GM12864 (cell line): ENCODE measurements around the gene COPA.

Experiments
- DNase-seq: peaks from one replicate; pipeline ENCODE4 v3.0.0-alpha.2; 2011; ENCODE audit warnings: low read depth
- H3K4me3 ChIP-seq: 2 replicates; pipeline ENCODE4 v1.5.1; 2011; ENCODE audit warnings: mild to moderate bottlenecking, low read depth, low read length, control low read depth
- TF ChIP-seq, protein P1 (sequence below): IDR thresholded peaks from 2 replicates; pipeline ENCODE4 v1.5.1; 2011; ENCODE audit warnings: low read depth, mild to moderate bottlenecking, moderate library complexity, low read length, control low read depth, inconsistent platforms; ENCODE audit errors: missing control alignments

Gene COPA

DNA sequence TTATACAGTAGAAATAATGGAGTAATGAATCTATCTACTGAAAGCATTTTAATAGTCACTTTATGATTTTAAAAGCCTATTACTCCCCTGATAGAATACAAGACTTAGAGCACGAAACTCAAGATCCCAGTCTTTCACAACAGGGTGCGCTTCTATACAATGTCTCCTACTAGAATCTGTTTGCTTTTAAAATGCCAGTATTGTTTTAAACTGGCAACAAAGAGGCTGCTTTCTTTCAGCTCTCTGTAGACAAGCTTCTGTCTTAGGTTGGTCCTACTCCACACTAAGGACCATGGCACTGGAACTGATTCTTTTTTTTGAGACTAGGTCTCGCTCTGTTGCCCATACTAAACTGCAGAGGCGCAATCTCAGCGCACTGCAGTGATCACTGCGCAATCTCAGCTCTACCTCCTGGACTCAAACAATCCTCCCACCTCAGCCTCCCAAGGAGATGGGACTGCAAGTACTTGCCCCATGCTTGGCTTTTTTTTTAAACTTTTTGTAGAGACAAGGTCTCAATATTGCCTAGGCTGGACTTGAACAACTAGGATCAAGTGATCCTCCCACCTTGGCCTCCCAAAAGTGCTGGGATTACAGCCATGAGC lies 85.5 kb downstream of the COPA start:
- TF ChIP-seq, protein P1, sequence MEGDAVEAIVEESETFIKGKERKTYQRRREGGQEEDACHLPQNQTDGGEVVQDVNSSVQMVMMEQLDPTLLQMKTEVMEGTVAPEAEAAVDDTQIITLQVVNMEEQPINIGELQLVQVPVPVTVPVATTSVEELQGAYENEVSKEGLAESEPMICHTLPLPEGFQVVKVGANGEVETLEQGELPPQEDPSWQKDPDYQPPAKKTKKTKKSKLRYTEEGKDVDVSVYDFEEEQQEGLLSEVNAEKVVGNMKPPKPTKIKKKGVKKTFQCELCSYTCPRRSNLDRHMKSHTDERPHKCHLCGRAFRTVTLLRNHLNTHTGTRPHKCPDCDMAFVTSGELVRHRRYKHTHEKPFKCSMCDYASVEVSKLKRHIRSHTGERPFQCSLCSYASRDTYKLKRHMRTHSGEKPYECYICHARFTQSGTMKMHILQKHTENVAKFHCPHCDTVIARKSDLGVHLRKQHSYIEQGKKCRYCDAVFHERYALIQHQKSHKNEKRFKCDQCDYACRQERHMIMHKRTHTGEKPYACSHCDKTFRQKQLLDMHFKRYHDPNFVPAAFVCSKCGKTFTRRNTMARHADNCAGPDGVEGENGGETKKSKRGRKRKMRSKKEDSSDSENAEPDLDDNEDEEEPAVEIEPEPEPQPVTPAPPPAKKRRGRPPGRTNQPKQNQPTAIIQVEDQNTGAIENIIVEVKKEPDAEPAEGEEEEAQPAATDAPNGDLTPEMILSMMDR = no peak
- H3K4me3 ChIP-seq = no peak overlapping the region
- no peak for DNase-seq

DNA sequence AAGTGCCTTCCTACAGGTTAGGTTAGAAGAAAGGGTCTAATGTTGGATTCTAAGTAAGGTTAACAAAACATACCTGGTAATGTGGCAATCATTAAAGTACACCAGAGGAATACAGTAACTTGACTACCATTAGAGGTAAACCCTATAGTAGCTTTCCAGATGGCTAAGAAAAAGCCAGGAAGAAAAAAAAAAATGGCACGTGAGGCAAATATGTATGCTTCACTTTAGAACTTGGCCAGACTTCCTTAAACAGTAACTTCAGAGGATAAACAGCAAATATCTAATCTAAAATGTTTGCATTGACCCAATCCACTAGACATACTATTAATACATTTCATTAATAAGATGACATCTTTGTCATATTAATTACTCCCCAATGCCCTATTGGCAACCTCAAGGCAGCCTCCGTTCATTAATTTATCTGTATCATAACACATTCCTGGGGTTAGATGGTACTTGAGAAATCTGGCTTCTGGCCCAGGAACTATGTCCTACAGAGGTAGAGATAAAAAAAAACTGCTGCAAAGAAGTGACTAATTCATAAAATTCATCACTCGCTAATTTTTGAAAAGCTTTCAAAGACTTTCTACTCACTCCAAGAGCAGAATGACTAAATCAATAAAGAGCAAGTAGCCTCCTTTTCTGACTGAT lies 86.5 kb downstream of the COPA start:
- no peak overlapping the region for H3K4me3 ChIP-seq
- DNase-seq = no peak
- TF ChIP-seq, protein P1 = no peak

DNA sequence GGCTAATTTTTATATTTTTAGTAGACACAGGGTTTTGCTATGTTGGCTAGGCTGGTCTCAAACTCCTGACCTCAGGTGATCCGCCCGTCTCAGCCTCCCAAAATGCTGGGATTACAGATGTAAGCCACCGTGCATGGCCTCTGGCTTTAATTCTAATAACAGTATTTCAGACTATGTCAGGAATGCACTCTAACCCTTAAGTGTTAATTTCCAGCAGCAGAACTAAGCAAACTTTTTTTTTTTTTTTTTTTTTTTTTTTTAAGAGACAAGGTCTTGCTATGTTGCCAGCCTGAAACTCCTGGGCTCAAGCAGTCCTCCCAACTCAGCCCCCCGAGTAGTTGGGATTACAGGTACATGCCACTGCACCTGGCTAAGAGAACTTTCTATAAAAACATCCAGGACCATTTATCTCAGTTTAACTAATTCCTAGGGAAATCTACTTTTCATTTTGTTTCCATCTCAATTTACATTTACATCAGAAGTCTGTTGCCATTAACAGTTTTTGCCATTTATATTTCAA lies 87.2 kb downstream of the COPA start:
- TF ChIP-seq, protein P1 = no peak
- no peak overlapping the region for H3K4me3 ChIP-seq
- DNase-seq = no peak

DNA sequence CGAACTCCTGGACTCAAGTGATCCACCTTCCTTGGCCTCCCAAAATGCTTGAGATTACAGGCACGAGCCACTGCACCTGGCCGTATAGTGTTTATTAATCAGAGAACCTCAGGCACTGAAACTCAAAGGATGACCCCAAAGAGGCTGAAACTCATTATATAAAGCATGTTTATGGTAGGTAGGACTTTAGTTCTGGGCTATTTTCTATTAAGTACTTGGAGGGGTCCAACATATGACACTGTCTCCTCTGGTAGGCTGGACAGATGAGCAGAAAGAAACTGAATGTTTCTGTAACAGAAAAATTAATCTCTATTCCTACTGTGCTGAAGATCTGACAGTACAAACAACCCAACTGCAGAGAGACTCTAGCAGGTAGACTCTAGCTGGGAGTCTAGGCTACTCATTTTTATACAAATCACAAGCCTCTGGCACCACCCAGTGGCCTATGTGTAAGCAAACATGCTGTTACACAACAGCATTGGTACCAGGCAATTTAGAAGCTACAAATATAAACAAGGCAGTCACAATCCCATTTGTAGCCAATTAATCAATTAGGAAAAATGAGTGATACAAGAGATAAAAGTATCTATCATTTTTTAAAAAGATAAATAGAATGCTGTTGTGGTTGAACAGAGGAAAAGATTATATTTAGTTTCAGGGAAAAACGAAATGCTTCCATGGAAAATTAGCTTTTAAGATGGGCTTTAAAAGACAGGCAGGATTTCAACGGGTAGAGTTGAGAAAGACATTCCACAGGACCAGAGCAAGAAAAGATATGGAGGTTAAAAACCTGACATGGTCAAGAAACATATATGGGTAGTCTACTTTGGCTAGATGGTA lies 91.1 kb downstream of the COPA start:
- H3K4me3 ChIP-seq = no peak overlapping the region
- TF ChIP-seq, protein P1 = peak; percentile 61
- peak; percentile 45 for DNase-seq

DNA sequence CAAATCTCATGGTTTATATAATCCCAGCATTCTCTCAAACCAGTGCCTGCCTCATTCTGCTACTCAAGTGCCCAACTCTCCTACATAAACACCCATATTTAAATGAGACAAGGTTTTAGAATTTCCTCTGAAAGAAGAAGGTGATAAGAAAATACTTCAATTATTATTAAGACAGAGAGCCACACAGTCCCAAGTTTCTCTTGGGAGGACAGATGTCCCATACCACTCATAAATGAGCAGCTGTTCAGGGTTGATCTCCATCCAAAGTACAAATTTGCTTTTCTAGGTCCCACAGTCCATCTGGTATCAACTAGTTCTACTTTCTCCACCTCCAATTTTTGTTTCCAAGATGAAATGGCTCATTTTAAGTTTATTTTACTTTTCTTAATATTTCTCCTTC lies 92.0 kb downstream of the COPA start:
- no peak overlapping the region for H3K4me3 ChIP-seq
- TF ChIP-seq, protein P1 = no peak

DNA sequence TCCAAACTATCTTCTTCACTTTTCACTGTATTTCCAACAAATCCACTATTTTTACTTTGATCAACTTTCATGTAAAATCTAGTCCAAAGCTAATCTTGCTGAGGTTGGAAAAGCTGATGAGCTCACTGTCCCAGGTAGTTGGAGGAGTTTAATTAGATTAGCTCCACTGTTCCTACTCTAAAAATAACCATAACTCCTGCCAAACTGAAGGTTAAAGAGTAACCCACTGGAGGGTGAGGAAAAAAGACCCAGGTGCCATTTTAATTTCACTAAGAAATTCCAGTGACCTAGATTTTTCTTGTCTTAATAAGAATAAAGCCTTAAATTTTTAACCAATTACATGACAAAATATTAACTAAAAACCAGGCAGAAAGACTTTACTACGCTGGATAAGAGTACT lies 96.0 kb downstream of the COPA start:
- TF ChIP-seq, protein P1 = no peak
- no peak overlapping the region for H3K4me3 ChIP-seq
- no peak for DNase-seq

More for the DNA sequence above, 92.0 kb downstream of the COPA start:
- no peak for DNase-seq
